ENCODE data around the gene MTMR1.

MTMR1 gene

DNA sequence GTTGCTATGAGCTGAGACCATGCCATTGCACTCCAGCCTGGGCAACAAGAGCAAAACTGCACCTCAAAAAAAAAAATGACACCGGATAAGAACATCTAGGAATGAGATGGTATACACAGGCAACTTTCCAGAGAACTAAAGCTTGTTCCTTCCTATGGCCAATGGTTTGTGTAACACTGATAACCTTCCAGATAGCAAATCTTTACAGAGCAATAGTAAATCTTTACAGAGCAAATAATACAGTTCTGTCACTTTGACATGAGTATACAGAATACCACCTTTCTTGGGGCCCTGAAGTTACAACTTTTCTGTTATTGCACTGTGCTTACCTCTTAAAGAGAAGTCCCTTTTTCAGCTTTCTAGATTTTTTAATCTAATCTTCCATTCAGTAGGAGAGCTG lies 113.6 kb downstream of the MTMR1 start:
- TF ChIP-seq, protein P1, sequence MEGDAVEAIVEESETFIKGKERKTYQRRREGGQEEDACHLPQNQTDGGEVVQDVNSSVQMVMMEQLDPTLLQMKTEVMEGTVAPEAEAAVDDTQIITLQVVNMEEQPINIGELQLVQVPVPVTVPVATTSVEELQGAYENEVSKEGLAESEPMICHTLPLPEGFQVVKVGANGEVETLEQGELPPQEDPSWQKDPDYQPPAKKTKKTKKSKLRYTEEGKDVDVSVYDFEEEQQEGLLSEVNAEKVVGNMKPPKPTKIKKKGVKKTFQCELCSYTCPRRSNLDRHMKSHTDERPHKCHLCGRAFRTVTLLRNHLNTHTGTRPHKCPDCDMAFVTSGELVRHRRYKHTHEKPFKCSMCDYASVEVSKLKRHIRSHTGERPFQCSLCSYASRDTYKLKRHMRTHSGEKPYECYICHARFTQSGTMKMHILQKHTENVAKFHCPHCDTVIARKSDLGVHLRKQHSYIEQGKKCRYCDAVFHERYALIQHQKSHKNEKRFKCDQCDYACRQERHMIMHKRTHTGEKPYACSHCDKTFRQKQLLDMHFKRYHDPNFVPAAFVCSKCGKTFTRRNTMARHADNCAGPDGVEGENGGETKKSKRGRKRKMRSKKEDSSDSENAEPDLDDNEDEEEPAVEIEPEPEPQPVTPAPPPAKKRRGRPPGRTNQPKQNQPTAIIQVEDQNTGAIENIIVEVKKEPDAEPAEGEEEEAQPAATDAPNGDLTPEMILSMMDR (IDR thresholded peaks at IDR 0.05), result no peak

DNA sequence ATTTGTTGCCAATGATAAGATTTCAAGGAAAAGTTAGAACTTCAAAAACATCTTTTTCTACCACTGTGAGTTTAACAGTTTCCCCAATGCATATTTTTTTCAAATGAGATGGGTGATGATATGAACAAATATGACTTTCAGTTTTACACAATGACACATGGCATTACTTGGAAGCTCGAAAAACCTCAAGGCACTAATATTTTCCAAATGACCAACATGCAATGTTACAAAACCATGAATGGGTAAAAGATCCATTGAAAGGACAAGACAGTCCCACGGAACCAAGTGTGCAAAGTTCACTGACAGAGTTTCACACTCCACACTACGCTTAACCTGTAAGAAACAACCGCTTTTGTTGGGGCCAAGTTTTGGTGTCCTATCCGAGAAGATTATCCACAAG lies 120.7 kb downstream of the MTMR1 start:
- TF ChIP-seq, protein P1 (IDR thresholded peaks at IDR 0.05), result no peak
